ENCODE results near the gene SAMSN1.
"Not testable (repeated sequence)": the region's sequence is repeated elsewhere in the genome, so short reads cannot be mapped to it uniquely, and the experiment has no call there.

Gene SAMSN1

DNA sequence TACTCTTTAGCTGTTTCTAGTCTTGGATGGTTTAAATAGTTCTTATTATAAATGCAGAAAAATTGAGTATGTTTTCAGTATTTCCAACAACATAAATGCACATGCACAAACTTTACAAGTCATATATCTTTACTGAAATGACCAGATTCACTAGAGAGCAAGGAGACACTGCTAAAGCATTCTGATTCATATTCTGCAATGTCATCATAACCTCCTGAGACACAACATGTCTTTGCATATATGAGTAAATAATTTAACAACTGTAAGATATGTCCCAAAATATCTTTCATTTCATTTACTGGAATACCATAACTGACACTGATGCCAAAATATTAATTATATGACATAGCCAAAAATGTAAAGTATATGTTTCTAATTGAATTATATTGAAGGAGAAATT lies 16.8 kb upstream of the SAMSN1 start:
- DNase-seq, result no peak

DNA sequence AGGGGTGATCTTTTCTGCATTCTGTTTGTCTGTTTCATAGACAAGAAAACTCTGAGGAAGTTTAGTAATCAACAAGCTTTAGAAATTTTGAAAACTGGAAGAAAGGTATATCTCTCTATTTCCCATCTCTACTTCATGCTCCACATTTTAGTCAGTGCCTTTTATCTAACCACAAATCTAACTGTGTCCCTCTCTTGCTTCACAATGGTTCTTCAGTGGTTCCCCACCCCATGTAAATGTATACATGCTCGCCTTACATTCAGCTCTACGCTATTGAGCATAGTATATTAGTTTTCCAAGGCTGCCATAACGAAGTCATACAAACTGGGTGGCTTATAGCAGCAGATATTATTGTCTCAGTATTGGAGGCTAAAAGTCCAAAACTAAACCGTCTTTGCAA lies 14.4 kb upstream of the SAMSN1 start:
- DNase-seq, result no peak

DNA sequence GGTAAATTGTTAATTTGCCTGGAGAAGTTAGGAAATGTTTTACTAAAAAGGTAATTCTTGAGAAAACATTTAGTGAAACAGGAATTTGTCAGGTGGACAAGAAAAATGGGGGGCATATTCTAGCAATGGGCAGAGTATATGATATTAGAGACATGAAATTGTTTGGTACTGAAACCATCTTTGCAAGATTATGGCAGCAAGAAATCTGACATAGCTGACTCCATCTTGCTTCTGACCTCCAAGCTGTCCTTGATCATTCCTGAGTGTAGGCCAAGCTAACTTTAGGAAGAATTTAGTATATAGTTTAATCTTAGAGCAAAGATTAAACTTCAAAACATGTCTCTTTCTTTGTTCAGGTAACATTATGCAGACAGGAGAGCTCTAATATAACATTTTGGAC lies 14.0 kb upstream of the SAMSN1 start:
- DNase-seq, result no peak

DNA sequence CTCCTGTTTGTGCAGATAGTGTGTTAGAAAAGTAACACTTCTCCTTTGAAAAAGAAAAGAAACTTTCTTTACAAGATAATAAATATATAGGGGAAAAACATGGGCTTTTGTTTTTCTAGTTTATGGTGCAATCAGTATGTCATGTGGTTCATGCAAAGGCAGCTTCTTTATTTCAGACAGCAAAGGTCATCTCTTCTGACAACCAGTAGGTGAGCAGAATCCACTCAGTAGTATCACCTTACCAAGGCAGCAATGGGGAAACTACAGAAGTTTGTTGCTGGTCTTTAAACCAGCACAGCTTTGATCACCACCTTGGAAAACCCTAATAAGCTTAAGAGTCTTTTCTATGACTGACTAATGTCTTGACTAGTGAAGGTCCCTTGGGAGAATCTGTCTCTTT lies 13.0 kb upstream of the SAMSN1 start:
- DNase-seq, result no peak

DNA sequence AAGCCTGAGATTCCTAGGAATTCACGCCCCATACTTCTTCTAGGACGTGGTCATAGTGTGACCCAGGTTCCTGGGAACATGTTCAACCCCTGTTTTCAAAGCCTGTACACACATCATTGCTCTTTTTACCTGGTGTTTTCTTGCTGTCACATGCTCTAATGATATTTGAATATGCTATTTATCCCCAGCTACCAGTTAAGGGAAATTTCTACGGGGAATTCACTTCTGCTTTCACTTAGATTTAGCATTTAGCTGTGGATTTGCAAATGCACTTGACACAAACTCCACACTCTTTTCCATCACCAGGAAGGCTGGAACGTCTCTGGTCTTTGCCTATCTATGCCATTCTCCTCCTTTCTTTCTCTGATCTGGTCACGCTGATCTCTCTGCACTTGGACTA lies 11.3 kb upstream of the SAMSN1 start:
- no peak for DNase-seq

DNA sequence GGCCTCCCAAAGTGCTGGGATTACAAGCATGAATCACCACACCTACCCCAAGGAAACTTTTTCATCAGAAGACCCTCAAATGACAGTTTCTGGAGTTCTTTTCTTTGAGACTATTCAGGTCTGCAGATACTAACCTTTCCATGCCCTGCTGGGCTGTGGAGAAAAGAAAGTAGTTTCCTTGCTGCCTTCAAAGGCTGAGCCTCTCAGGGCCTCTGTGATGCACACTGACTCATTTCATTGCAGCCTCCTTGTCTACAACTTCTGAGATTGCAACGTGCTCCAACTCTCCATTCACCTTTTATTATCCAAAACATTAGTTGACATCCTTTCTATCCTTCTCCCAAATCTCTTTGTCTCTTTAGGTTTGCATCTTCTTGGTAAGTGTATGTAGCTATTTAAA lies 8.8 kb upstream of the SAMSN1 start:
- no peak for DNase-seq

DNA sequence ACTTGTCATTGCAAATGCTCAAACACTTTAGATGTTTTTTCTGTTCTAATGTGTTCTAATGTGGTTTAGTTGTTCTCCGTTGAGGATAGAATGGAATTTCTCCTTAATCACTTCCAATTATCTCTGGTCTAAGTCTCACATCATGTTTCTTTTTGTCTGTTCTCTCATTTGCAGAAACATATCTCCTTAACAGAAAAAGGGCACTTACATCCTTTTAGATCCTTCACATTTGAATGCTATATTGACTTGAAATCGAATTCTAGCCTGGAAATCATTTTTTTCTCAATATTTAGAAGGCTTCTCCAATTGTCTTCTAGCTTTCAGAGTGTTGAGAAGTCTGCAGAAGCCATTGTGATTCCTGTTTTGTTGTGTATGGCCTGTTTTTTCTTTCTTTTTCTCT lies 7.3 kb upstream of the SAMSN1 start:
- no peak for DNase-seq

DNA sequence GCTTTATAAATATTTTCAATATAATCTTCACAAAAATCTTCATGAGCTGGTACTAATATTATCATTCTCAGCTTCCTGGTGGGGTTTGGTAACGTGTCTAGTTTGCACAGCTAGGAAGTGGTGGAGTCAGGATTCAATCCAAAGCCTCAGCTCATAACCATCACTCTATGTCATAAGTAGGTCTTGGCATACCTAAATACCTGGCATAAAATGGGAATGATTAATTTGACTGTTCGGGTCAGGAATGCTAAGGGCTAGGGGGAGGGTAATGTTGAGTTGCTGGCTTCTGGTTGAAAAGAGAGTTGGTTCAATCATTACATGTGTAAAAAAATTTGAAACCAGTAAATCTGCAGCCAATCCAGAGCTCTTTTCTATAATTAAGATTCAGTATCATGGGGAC lies 5.6 kb upstream of the SAMSN1 start:
- no peak for DNase-seq

DNA sequence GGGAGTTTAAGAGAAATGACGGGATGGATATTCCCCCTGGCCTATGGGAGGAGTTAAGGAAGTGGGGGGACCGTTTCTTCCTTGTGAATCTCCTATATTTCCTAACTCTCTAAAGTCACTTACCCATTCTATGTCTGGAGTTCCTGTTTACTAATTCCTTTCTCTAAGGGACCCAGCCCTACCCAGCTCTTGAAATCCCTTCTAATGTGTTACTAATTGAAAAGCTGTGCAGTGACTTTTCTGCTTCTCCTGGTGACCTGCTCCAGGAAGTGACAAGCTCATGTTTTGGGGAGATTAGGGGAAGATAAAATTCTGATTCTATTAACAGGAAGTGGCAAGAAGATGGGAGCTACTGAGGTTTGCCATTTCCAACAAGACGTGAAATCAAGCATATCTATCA lies 4.0 kb upstream of the SAMSN1 start:
- no peak for DNase-seq

DNA sequence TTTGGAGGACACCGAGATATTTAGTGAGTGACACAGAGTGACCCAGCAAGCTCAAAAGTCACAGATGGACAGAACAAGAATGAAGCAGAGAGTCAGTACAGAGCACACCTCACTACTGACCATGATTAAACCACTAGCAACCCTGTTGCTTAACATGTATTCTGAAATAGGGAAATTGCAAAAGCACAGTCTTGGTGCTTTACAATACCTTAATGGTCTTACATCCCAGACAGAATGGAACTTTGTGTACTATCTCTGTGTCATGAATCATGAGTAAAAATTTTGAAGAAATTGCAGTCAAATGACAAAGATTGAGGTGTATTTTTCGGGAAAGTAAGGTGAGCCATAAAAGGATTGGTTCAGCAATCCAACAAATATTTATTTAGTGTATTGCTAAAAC lies 2.7 kb upstream of the SAMSN1 start:
- no peak for DNase-seq

DNA sequence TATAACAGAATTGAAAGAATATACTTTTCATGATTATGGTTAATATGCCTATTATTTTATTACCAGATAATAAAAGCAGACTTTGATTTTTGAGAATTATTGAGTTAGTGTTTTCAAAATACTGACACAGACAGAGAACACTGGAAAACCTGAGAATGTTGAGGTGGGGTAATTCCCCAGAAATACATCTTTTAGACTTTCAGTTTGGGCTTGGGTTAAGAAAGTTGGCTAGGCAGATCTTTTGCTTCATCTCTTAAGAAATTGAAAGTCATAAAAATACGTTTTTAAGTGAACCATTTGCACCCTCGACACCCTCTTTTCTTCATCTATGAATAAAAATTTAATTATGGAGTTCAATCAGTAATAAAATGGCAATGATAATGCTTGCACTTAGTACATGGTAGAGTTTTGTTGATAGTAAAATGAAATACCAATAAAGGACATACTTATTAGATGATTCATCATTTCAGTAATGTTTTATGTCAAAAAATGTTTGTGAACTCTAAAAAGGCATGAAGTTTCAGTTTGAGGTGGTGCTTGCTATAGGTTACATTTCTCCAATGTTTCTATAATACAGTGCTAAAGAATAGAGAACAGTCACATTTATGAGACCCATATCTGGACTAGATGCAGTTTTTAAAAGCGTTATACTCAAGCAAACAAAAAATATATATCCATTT lies 1.9 kb upstream of the SAMSN1 start:
- DNase-seq, result no peak

DNA sequence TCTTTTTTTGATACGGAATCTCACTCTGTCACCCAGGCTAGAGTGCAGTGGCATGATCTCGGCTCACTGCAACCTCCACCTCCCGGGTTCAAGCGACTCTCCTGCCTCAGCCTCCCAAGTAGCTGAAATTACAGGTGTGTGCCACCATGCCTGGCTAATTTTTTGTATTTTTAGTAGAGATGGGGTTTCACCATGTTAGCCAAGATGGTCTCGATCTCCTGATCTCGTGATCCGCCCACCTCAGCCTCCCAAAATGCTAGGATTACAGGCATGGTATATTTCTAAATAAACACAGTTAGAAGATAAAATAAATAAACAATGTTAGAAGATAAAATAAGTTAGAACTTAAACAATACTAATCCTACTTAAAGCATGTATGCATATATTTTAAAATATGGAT lies 604 bp upstream of the SAMSN1 start:
- not testable (repeated sequence) for DNase-seq

DNA sequence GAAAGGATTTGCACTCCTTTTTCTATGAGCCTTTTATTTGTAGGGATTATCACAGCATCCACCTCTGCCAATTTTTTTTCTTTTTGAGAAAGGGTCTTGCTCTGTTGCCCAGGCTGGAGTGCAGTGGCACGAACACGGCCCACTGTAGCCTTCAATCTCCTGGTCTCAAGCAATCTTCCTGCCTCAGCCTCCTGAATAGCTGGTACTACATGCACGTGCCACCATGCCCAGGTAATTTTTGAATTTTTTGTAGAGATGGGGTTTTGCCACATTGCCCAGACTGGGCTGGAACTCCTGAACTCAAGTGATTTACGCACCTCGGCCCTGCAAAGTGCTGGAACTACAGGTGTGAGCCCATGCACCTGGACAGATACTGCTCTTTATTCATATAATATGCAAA lies 2.1 kb downstream of the SAMSN1 start:
- DNase-seq, result no peak

DNA sequence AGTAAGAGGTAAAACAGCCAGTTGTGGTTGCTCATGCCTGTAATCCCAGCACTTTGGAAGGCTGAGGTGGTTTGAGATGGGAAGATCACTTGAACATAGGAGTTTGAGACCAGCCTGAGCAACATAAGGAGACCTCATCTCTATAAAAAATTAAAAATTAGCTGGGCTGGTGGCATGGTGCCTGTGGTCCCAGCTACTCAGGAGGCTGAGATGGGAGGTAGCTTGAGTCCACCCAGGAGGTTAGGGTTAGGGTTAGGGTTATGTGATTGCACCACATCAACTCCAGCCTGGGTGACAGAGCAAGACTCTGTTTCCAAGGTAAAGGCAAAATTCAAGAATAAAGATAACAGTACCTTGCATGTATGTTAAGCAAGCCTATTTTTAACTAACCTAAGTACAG lies 3.5 kb downstream of the SAMSN1 start:
- no peak for DNase-seq

DNA sequence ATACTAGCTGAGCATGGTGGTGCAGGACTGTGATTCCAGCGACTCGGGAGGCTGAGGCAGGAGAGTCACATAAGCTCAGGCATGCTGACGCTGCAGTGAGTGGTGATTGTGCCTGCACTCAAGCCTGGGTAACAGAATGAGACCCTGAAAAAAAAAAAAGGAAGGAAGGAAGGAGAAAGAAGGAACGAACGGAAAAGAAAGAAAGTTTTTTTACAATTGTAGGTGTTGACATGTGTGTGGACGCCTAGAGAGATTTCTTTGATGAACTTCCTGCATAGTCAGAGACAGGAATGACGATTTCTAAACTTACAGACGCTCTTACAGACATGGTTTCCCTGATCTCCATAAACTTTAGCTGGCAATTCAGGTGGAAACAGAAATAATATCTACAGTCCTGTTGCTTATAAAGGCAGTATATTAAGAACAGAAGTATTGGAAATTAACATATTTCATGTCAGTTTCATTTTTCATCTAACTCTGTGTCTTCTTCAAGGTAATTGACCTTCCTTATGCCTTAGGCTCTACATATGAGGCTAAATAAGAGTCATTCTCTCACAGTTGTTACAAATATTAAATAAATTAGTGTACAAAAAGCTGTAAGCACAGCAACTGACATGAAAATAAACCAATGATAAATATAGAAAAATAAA lies 4.1 kb downstream of the SAMSN1 start:
- DNase-seq, result no peak

DNA sequence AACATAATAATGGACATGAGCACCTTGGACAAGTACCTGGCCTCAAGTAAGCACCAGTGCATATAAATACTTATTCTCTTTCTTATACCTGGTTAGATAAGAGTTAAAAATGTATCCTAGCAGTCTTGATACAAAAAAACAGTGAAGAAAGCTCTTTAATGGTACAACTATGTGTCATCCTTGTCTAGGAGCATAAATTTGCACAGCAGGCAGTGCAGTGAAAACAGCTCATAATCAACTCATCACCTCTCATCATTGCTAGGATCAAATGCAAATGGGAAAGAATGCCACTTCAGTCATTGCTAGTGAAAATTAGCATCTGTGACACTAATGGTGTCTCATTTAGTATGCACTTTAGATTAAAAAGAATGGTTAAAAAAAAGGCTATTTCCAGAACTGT lies 7.6 kb downstream of the SAMSN1 start:
- no peak for DNase-seq

DNA sequence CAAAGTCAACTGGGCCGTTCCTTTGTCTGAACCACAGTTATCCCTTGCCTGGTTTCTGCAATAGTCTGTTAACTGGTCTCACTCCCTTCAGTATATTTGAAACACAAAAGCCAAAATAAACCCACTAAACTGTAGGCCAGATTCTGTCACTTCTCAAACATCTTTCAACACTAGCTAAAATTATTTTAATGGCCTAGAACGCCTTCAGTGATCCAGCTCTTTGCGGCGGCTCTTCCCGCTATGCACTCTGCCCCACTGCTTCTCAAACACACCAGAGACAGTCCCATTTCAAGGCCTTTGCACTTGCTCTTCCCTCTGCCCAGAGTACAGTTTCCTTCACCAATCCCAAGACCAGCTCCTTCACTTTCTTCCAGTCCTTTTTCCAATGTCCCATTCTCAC lies 9.2 kb downstream of the SAMSN1 start:
- DNase-seq, result no peak

DNA sequence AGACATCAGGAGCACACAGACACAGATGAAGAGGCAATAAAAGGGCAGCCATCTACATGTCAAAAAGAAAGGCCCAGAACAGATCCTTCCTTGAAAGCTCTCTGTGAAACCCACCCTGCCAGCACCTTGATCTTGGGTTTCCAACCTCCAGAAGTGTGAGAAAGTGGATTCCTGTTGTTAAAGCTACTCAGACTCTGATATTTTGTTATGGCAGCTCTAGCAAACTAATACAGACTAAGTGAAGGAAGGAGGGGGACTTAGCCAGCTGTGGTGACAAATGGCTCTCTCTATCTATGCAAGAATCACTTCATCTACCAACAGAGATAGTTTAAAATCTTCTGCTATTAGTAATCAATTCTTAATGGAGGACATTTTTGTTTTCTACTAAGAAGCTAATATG lies 10.4 kb downstream of the SAMSN1 start:
- no peak for DNase-seq

DNA sequence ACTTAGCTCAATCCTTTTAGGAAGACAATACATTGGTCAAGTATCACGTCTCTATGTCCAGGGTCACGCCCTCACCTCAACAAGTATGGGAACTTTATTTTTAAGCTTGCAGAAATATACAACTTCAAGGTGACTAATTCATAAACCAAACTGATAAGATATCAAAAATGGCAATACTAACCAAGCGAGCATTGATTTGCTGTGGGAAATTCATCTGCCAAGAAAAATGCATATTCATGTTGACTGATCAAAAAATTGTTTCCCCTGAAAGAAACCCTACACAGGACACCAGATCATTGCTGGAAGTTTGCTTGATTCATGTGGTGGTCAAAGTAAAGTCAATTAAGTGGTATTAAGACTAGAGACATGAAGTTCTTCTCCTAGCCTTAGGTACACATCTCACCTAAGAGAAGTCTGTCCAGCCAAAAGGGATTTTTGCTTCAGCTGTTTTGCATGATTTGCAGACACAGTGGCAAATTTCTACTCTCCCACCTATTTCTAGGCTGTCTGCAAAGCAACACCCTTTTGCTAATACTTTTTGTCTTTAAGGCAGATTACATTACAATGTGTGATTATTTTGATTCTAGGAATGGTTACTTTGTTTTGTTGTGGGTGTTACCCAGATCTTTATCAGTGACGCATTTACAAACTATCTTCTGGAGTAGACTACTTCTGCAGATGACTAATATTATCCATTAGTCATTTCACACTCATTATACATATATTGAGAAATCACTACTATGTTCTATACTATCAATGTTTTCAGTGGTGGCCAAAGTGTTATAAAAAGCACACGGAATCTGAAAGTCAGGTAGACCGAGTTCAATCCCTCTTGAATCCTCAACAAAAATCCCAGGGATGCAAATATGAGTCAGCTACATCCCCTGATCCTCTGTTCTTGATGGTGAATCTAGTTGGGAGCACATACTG lies 12.4 kb downstream of the SAMSN1 start:
- DNase-seq, result no peak

DNA sequence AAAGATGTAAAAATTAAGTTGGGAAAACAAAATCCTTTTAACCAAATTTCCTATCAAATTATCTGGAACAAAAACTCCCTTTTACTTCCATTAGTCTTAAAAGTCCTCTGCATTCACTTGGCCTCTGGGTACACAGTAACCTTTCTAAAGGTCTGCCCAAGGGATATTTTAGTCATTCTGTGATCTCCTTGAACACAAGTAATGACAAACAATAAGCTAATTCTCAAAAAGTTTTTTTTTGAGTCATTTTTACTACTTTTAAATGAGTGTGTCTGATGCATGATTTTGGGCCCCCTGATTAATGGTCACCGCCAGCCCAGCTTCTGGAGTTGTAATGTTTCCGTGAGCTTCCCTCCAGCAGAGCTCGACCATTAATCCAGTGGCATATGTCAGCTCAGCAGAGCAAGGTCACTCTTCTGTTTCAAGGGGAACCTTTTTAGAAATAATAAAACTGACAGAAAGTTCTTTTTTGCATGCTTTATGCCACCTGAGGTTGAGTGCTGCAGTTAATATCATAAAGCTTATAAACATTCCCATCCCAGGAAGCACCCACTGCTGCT lies 14.3 kb downstream of the SAMSN1 start:
- DNase-seq, result no peak

DNA sequence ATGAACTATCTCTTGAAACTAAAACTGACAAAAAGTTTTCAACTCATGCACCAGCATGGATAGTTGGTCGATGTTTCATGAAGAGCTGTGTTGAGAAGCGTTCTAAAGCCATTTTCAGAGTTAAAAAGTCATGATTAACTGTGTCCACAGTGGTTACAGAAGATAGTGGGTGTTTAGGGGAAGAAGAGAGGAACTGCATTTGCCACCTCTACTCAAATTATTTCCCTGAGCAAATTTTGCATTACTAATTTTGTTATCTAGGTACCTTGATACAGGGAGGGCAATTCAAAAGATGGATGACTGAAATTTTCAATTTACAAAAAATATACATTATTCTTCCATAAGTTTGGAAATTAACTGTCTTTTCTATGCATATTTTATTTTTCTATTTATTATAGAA lies 15.5 kb downstream of the SAMSN1 start:
- DNase-seq, result no peak

DNA sequence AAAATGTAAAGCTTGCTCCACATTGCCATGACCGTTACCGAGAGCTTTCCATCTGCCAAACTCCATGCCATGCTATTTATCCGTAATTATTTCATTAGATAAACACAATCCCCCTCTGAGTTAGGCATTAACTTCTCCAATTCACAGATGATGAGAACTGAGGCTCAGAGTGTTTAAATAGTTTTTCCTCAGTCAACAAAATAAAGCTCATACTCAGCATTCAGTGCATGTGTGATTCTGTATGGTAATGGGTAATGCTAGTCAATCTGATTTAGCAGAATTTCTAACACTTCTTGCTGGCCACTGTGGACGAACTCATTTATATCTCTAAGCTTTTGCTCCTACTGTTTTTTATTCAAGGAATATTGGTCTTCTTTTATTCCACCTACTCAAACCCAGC lies 17.3 kb downstream of the SAMSN1 start:
- no peak for DNase-seq

Data from NCI-H1092 (cell line).